RWPE1 (cell line): ENCODE data around the gene ADAMTS19.
"Not testable (repeated sequence)": the region's sequence is repeated elsewhere in the genome, so short reads cannot be mapped to it uniquely, and the experiment has no call there.

Source experiments
- CTCF ChIA-PET: fragments of 350-600 bp; sonication (Branson Sonifier 250); formaldehyde crosslinking; extraction: SDS; loops from one replicate; lab custom pipeline; 2021; lab: Yijun Ruan, JAX
- POLR2A ChIA-PET: fragments of 400-600 bp; formaldehyde crosslinking; extraction: SDS; loops from one replicate; lab custom pipeline; 2020; ENCODE audit warnings: antibody characterized with exemption; ENCODE audit not compliant: low non-redundant PET; lab: Yijun Ruan, JAX
- DNase-seq: peaks from one replicate; pipeline ENCODE4 v3.0.0; 2012; ENCODE audit warnings: low spot score
- H3K27ac ChIP-seq: fragments of 450-650 bp; 2 replicates; pipeline ENCODE4 v1.5.1; 2017
- TF ChIP-seq, protein P1 (sequence below): fragments of 450-650 bp; conservative IDR thresholded peaks from 2 replicates; pipeline ENCODE4 v1.5.1; 2017; ENCODE audit warnings: low read depth, mild to moderate bottlenecking

The ADAMTS19 gene

DNA sequence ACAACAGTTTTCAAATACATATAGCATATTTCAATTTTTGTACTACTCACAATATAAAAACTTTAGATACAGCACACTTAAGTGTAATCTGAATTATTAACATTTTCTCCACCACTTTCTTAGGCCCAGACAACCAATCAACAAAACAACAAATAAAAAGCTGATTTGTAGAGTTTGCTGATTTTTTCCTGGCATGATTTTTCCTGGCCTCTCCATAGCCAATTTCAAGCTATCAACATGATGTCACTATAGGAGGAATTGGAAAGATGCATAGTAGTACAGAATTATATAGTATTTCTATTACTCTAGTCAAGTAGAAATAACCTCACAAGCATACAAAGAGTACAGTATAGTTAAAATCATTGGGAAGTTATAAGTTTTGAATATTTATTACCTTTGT is 35.1 kb upstream of the ADAMTS19 start:
- TF ChIP-seq, protein P1, sequence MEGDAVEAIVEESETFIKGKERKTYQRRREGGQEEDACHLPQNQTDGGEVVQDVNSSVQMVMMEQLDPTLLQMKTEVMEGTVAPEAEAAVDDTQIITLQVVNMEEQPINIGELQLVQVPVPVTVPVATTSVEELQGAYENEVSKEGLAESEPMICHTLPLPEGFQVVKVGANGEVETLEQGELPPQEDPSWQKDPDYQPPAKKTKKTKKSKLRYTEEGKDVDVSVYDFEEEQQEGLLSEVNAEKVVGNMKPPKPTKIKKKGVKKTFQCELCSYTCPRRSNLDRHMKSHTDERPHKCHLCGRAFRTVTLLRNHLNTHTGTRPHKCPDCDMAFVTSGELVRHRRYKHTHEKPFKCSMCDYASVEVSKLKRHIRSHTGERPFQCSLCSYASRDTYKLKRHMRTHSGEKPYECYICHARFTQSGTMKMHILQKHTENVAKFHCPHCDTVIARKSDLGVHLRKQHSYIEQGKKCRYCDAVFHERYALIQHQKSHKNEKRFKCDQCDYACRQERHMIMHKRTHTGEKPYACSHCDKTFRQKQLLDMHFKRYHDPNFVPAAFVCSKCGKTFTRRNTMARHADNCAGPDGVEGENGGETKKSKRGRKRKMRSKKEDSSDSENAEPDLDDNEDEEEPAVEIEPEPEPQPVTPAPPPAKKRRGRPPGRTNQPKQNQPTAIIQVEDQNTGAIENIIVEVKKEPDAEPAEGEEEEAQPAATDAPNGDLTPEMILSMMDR: no peak
- POLR2A ChIA-PET: no interaction called here
- H3K27ac ChIP-seq: no peak overlapping the region
- no peak for DNase-seq
- CTCF ChIA-PET: no interaction called here

DNA sequence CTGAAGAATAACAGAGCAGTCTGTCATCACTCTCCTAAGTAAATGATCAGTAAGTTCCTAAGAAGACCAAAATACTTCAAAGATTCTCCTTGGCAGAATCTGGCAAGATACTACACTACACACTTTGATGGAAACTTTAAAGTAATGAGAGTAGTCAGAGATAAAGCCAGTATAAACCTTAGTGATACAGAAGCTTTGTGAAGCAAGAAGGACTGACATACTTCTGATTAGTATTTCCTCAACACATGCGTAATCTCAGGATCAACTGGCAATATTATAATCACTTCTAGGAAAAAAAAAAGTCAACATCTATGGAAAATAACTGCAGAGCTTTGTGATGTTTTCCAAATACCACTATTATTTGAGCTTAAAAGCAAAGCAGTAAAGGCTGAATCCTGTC is 34.0 kb upstream of the ADAMTS19 start:
- TF ChIP-seq, protein P1: no peak
- ChIA-PET POLR2A (no interaction called here), CTCF (interaction anchor here (1.2 kb wide), 1 partner anchor 26 kb away, joined by 3 read pairs; no protein-coding TSS in a partner anchor)
- DNase-seq: no peak
- H3K27ac ChIP-seq: no peak overlapping the region

DNA sequence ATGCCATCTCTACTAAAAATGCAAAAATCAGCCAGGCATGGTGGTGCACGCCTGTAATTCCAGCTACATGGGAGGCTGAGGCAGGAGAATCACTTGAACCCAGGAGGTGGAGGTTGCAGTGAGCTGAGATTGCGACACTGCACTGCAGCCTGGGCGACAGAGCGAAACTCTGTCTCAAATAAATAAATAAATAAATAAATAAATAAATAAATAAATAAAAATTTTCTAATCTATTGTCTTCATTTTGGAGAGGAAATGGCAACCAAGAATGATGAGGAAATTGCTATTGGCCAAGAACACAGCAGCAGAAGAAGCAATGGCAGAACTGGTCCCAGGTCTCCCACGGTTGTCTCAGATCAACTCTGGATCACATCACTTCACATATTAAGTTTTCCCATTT is 31.5 kb upstream of the ADAMTS19 start:
- CTCF ChIA-PET: not testable (repeated sequence)

DNA sequence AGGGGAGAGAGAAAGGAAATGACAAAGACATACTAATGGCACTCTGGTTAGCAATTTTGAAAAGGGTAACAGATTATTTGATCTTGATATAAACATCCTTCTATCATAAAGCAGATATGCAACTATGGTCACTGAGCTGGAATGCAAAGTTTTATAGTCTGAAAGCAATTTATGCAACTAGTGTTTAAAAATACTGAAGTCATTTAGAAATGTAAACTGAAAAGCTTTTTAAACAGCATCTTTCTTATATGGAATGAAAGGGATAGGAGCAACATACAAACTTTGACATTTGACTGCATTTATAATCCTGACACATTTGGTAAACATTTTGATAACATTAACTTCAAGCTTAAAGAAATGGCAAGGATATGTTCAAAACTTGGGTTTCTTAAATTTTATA is 28.7 kb upstream of the ADAMTS19 start:
- no peak for DNase-seq
- POLR2A ChIA-PET: no interaction called here
- CTCF ChIA-PET: no interaction called here
- no peak overlapping the region for H3K27ac ChIP-seq
- TF ChIP-seq, protein P1: no peak

More for the DNA sequence above, 31.5 kb upstream of the ADAMTS19 start:
- H3K27ac ChIP-seq, DNase-seq, POLR2A ChIA-PET: not testable (repeated sequence)

DNA sequence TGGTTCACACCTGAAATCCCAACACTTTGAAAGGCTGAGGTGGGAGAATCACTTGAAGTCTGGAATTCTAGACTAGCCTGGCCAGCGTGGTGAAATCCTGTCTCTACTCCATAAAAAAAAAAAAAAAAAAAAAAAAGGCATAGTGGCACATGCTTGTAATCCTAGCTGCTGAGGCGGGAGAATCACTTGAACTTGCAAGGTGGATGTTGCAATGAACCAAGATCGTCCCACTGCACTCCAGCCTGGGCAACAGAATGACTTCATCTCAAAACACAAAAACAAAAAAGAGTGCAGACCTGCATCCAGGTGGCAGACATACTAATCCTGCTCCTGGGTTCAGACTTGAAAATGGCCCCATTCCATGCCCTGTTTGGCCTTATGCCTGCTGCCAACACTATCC is 21.8 kb upstream of the ADAMTS19 start:
- TF ChIP-seq, protein P1: no peak
- DNase-seq: no peak
- ChIA-PET POLR2A (no interaction called here), CTCF (no interaction called here)
- no peak overlapping the region for H3K27ac ChIP-seq

DNA sequence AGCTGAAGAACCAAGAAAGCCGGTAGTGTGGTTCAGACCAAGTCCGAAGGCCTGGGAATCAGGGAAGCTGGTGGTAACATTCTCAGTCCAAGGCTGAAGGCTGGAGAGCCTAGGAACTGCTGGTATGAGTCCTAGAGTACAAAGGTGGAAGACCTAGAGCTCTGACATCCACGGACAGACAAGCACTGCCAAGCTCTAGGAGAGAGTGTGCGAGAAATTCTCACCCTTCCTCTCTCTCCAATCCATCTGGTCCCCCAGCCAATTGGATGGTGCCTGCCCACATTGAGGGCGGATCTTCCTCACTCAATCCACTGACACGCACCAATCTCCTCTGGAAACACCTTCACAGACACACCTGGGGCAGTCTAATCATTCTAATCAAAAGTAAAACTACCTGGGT is 19.7 kb upstream of the ADAMTS19 start:
- no peak overlapping the region for H3K27ac ChIP-seq
- POLR2A ChIA-PET: no interaction called here
- CTCF ChIA-PET: no interaction called here
- TF ChIP-seq, protein P1: no peak
- no peak for DNase-seq

DNA sequence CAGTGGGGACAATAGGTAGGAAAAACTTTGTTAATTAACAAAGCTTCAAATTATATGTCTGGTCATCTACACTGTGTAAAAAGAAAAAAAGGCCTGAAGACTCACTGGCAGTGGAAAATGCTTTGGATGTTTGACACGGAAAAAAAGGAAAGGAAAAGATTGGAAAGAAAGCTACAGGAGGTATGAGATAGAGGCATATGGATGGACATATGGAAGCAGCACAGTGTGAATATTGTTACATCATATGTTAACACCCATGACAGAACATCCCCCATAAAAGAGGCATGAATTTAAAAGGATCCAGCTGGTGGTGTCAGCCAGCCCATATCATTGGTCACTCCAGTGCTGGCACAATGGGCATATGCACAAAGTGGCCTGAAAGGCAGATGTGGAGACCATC is 19.0 kb upstream of the ADAMTS19 start:
- H3K27ac ChIP-seq: no peak overlapping the region
- TF ChIP-seq, protein P1: no peak
- ChIA-PET CTCF (no interaction called here), POLR2A (no interaction called here)
- DNase-seq: no peak
